ENCODE measurements around the gene CMAS. TPM values are rescaled to one million over a fixed set of nuclear protein-coding genes. Genes with fewer than 3 reads are reported as not detected.

Gene CMAS
- total RNA-seq = 11.8 and 16.0 TPM in 2 replicates

DNA sequence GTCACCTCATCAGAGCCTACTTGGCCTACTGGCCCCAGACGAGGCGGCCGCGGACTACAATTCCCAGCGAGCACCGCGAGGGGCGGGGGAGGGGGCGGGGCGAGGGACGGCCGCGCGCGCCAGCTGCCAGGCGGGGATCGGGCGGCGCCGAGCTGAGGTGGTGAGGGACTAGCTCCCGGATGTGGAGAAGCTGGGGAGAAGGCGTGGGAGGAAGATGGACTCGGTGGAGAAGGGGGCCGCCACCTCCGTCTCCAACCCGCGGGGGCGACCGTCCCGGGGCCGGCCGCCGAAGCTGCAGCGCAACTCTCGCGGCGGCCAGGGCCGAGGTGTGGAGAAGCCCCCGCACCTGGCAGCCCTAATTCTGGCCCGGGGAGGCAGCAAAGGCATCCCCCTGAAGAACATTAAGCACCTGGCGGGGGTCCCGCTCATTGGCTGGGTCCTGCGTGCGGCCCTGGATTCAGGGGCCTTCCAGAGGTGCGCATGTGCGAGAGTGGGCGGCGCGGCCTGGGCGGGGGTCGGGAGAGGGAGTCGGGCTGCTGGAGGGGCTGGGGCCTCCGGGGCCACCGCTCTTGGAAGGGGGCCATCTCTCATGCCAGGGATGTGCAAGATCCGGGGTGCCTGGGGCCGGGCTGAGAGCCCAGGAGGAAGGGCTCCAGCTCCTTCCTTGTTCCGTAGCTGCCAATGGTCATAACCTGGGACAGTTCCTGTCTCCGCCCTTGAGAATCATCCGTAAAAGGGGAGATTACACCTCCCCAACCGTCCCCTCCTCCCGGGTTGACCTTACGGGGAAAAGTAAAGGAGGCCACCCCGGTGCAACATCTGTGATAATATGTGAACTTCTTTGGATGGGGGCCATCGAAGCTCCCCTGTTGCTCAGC, at the start of gene CMAS:
Gene CMAS, plus strand, starts transcription at position 129 of the 878 bp plus-strand sequence. Its CDS starts 86 bp downstream, at position 215.

Other genes starting within 250 kb of the CMAS start
- 0.33 and 1.9 TPM in 2 replicates for gene ABCC9, start 104.8 kb upstream of the CMAS start, total RNA-seq

Measured in mesangial cell (primary cell).